Karpas-422 (cell line): ENCODE measurements around the gene POFUT2. TPM values are rescaled to one million over a fixed set of nuclear protein-coding genes. Genes with fewer than 3 reads are reported as not detected.

Source experiments
- DNase-seq: peaks from one replicate; pipeline ENCODE4 v3.0.0-alpha.2; 2015
- H2AFZ ChIP-seq: fragments of 200-600 bp; sonication (generic); 2 replicates; pipeline ENCODE4 v1.6.1; 2014; ENCODE audit warnings: antibody characterized with exemption, low read length, mixed read lengths
- H3K27ac ChIP-seq: fragments of 200-600 bp; sonication (generic); 2 replicates; pipeline ENCODE4 v1.5.1; 2014; ENCODE audit warnings: mild to moderate bottlenecking, low read length, moderate library complexity
- H3K27me3 ChIP-seq: fragments of 200-600 bp; sonication (generic); 2 replicates; pipeline ENCODE4 v1.6.1; 2014; ENCODE audit warnings: low read length, mixed read lengths
- H3K36me3 ChIP-seq: fragments of 200-600 bp; sonication (generic); 2 replicates; pipeline ENCODE4 v1.6.1; 2014; ENCODE audit warnings: low read length, mixed read lengths; ENCODE audit not compliant: insufficient read depth
- H3K4me1 ChIP-seq: fragments of 200-600 bp; sonication (generic); 2 replicates; pipeline ENCODE4 v1.6.1; 2014; ENCODE audit warnings: mild to moderate bottlenecking, low read length, mixed read lengths
- H3K4me2 ChIP-seq: fragments of 200-600 bp; sonication (generic); 2 replicates; pipeline ENCODE4 v1.6.1; 2014; ENCODE audit warnings: low read length, low read depth, mild to moderate bottlenecking; ENCODE audit not compliant: poor library complexity, severe bottlenecking
- H3K4me3 ChIP-seq: fragments of 200-600 bp; sonication (generic); 2 replicates; pipeline ENCODE4 v1.5.1; 2014; ENCODE audit warnings: mild to moderate bottlenecking, antibody characterized with exemption, low read length, mixed read lengths
- H3K79me2 ChIP-seq: fragments of 200-600 bp; sonication (generic); 2 replicates; pipeline ENCODE4 v1.6.1; 2014; ENCODE audit warnings: mild to moderate bottlenecking, low read length, mixed read lengths
- H3K9ac ChIP-seq: fragments of 200-600 bp; sonication (generic); 2 replicates; pipeline ENCODE4 v1.6.0; 2014; ENCODE audit warnings: low read length
- H3K9me2 ChIP-seq: fragments of 200-600 bp; sonication (generic), shearing (Covaris generic); replicated peaks from 2 replicates; pipeline ENCODE4 v1.6.0; 2014; ENCODE audit warnings: mild to moderate bottlenecking, low read length, moderate library complexity; ENCODE audit not compliant: insufficient read depth
- H3K9me3 ChIP-seq: fragments of 300-700, 200-600 bp; sonication (generic); 2 replicates; pipeline ENCODE4 v1.6.1; 2014; ENCODE audit warnings: low read length, mixed read lengths
- H4K20me1 ChIP-seq: fragments of 200-600 bp; sonication (generic); 2 replicates; pipeline ENCODE4 v1.6.1; 2014; ENCODE audit warnings: mild to moderate bottlenecking, antibody characterized with exemption, low read length, low read depth; ENCODE audit not compliant: insufficient read depth
- total RNA-seq: library from RNA; depleted of rRNA; stranded (reverse); fragments of >200 nt; shearing (Covaris generic); gene quantifications from 2 replicates; pipeline ENCODE4 v1.2.3, GENCODE V29; 2014; ENCODE audit warnings: low replicate concordance

Gene POFUT2
- total RNA-seq, 1 experiment from 2014 or later: 10.5 TPM

- no peaks in the 10 kb centered on the region for H3K4me1 ChIP-seq
- H3K4me2 ChIP-seq: no peak overlapping the region
- DNase-seq: no peak
- no peaks in the 10 kb centered on the region for H3K9me3 ChIP-seq
- H3K27ac ChIP-seq: no peak overlapping the region
- H3K36me3 ChIP-seq: no peaks in the 10 kb centered on the region
- no peak overlapping the region for H3K9ac ChIP-seq
- H3K9me2 ChIP-seq: no peaks in the 10 kb centered on the region
- no peaks in the 10 kb centered on the region for H3K79me2 ChIP-seq
- no peaks in the 10 kb centered on the region for H3K27me3 ChIP-seq
- H2AFZ ChIP-seq: no peak overlapping the region
- no peak overlapping the region for H3K4me3 ChIP-seq
- H4K20me1 ChIP-seq: no peaks in the 10 kb centered on the region
Observed at GRCh38 chr21:45256021-45256911, 31.4 kb downstream of the POFUT2 start.

GRCh38 chr21:45255381-45256020 is 32.2 kb downstream of the POFUT2 start:
- H3K4me3 ChIP-seq: no peak overlapping the region
- no peak overlapping the region for H3K4me2 ChIP-seq
- no peak overlapping the region for H2AFZ ChIP-seq
- H3K27ac ChIP-seq: no peak overlapping the region
- no peaks in the 10 kb centered on the region for H3K4me1 ChIP-seq
- H3K9me3 ChIP-seq: no peaks in the 10 kb centered on the region
- no peaks in the 10 kb centered on the region for H3K36me3 ChIP-seq
- DNase-seq: peak; percentile 52
- H3K27me3 ChIP-seq: no peaks in the 10 kb centered on the region
- no peaks in the 10 kb centered on the region for H4K20me1 ChIP-seq
- no peaks in the 10 kb centered on the region for H3K9me2 ChIP-seq
- no peak overlapping the region for H3K9ac ChIP-seq
- no peaks in the 10 kb centered on the region for H3K79me2 ChIP-seq

- Histone ChIP-seq H3K27me3 (no peaks in the 10 kb centered on the region), H3K9ac (no peak overlapping the region), H3K4me1 (no peaks in the 10 kb centered on the region), H4K20me1 (no peaks in the 10 kb centered on the region), H3K36me3 (no peaks in the 10 kb centered on the region), H3K9me3 (no peaks in the 10 kb centered on the region), H3K9me2 (no peaks in the 10 kb centered on the region), H3K79me2 (no peaks in the 10 kb centered on the region), H2AFZ (no peak overlapping the region), H3K4me3 (no peak overlapping the region), H3K27ac (no peak overlapping the region), H3K4me2 (no peak overlapping the region)
- DNase-seq: no peak
Observed at GRCh38 chr21:45254460-45254930, 33.2 kb downstream of the POFUT2 start.

- DNase-seq: no peak
- H3K4me2 ChIP-seq: no peak overlapping the region
- H3K9me2 ChIP-seq: no peaks in the 10 kb centered on the region
- no peaks in the 10 kb centered on the region for H3K79me2 ChIP-seq
- H4K20me1 ChIP-seq: no peaks in the 10 kb centered on the region
- H3K9ac ChIP-seq: no peak overlapping the region
- no peak overlapping the region for H2AFZ ChIP-seq
- H3K9me3 ChIP-seq: no peaks in the 10 kb centered on the region
- no peak overlapping the region for H3K27ac ChIP-seq
- H3K27me3 ChIP-seq: no peaks in the 10 kb centered on the region
- H3K36me3 ChIP-seq: no peaks in the 10 kb centered on the region
- no peak overlapping the region for H3K4me3 ChIP-seq
- H3K4me1 ChIP-seq: no peaks in the 10 kb centered on the region
Observed at GRCh38 chr21:45253633-45254459, 33.8 kb downstream of the POFUT2 start.

- no peaks in the 10 kb centered on the region for H3K9me2 ChIP-seq
- no peak overlapping the region for H3K4me2 ChIP-seq
- no peak overlapping the region for H2AFZ ChIP-seq
- H3K27me3 ChIP-seq: no peaks in the 10 kb centered on the region
- H4K20me1 ChIP-seq: no peaks in the 10 kb centered on the region
- H3K4me3 ChIP-seq: no peak overlapping the region
- H3K27ac ChIP-seq: no peak overlapping the region
- no peaks in the 10 kb centered on the region for H3K79me2 ChIP-seq
- H3K4me1 ChIP-seq: no peaks in the 10 kb centered on the region
- H3K9me3 ChIP-seq: no peaks in the 10 kb centered on the region
- no peak overlapping the region for H3K9ac ChIP-seq
- no peaks in the 10 kb centered on the region for H3K36me3 ChIP-seq
- DNase-seq: no peak
Observed at GRCh38 chr21:45253180-45253579, 34.5 kb downstream of the POFUT2 start.

GRCh38 chr21:45252448-45252925 is 35.2 kb downstream of the POFUT2 start:
- no peak overlapping the region for H3K27ac ChIP-seq
- H3K4me1 ChIP-seq: no peaks in the 10 kb centered on the region
- H3K4me2 ChIP-seq: no peak overlapping the region
- H3K9me2 ChIP-seq: no peaks in the 10 kb centered on the region
- H3K36me3 ChIP-seq: no peaks in the 10 kb centered on the region
- no peaks in the 10 kb centered on the region for H3K27me3 ChIP-seq
- H3K9ac ChIP-seq: no peak overlapping the region
- DNase-seq: no peak
- no peak overlapping the region for H2AFZ ChIP-seq
- H3K9me3 ChIP-seq: no peaks in the 10 kb centered on the region
- no peak overlapping the region for H3K4me3 ChIP-seq
- no peaks in the 10 kb centered on the region for H3K79me2 ChIP-seq
- H4K20me1 ChIP-seq: no peaks in the 10 kb centered on the region

- Histone ChIP-seq H3K27me3 (no peaks in the 10 kb centered on the region), H3K4me1 (no peaks in the 10 kb centered on the region), H4K20me1 (no peaks in the 10 kb centered on the region), H3K9me2 (no peaks in the 10 kb centered on the region), H2AFZ (no peak overlapping the region), H3K79me2 (no peaks in the 10 kb centered on the region), H3K9me3 (no peaks in the 10 kb centered on the region), H3K4me2 (no peak overlapping the region), H3K9ac (no peak overlapping the region), H3K36me3 (no peaks in the 10 kb centered on the region), H3K27ac (no peak overlapping the region), H3K4me3 (no peak overlapping the region)
- no peak for DNase-seq
Observed at GRCh38 chr21:45251635-45252447, 35.9 kb downstream of the POFUT2 start.
